ENCODE measurements around the gene PTGIS. TPM values are rescaled to one million over a fixed set of nuclear protein-coding genes. Genes with fewer than 3 reads are reported as not detected.
A peak's percentile ranks its signal among the peaks of the same experiment; 100 is the strongest.

PTGIS gene
- total RNA-seq, 1 experiment from 2014 or later = not detected

- DNase-seq (ENCODE audit: low spot score) = no peak
Observed at GRCh38 chr20:49560646-49561045, 7.3 kb downstream of the PTGIS start.

GRCh38 chr20:49560186-49560585 is 7.8 kb downstream of the PTGIS start:
- no peak for DNase-seq (ENCODE audit: low spot score)

GRCh38 chr20:49559411-49560081 is 8.4 kb downstream of the PTGIS start:
- DNase-seq (ENCODE audit: low spot score) = no peak

GRCh38 chr20:49558826-49559225 is 9.1 kb downstream of the PTGIS start:
- DNase-seq (ENCODE audit: low spot score) = no peak

GRCh38 chr20:49557449-49557848 is 10.5 kb downstream of the PTGIS start:
- DNase-seq (ENCODE audit: low spot score) = no peak

- no peak for DNase-seq (ENCODE audit: low spot score)
Observed at GRCh38 chr20:49556621-49557020, 11.3 kb downstream of the PTGIS start.

- DNase-seq (ENCODE audit: low spot score) = no peak
Observed at GRCh38 chr20:49549801-49550551, 18.0 kb downstream of the PTGIS start.

- no peak for DNase-seq (ENCODE audit: low spot score)
Observed at GRCh38 chr20:49548371-49548947, 19.5 kb downstream of the PTGIS start.

- DNase-seq (ENCODE audit: low spot score) = peak; percentile 29
Observed at GRCh38 chr20:49545572-49545971, 22.4 kb downstream of the PTGIS start.

GRCh38 chr20:49544535-49544934 is 23.4 kb downstream of the PTGIS start:
- no peak for DNase-seq (ENCODE audit: low spot score)

- no peak for DNase-seq (ENCODE audit: low spot score)
Observed at GRCh38 chr20:49543858-49544437, 24.0 kb downstream of the PTGIS start.

GRCh38 chr20:49543071-49543857 is 24.7 kb downstream of the PTGIS start:
- DNase-seq (ENCODE audit: low spot score) = no peak

GRCh38 chr20:49542514-49542991 is 25.4 kb downstream of the PTGIS start:
- DNase-seq (ENCODE audit: low spot score) = no peak

- peak; percentile 98 for DNase-seq (ENCODE audit: low spot score)
Observed at GRCh38 chr20:49541733-49542513, 26.0 kb downstream of the PTGIS start.

- no peak for DNase-seq (ENCODE audit: low spot score)
Observed at GRCh38 chr20:49540687-49541435, 27.1 kb downstream of the PTGIS start.

- no peak for DNase-seq (ENCODE audit: low spot score)
Observed at GRCh38 chr20:49540232-49540620, 27.7 kb downstream of the PTGIS start.

- no peak for DNase-seq (ENCODE audit: low spot score)
Observed at GRCh38 chr20:49539481-49540231, 28.3 kb downstream of the PTGIS start.

GRCh38 chr20:49538950-49539349 is 29.0 kb downstream of the PTGIS start:
- no peak for DNase-seq (ENCODE audit: low spot score)

GRCh38 chr20:49534255-49534712 is 33.7 kb downstream of the PTGIS start:
- peak; percentile 95 for DNase-seq (ENCODE audit: low spot score)

Measured in HT-29 (cell line).